Loucy (cell line): ENCODE results near the gene TBX21.

Experiments used
- H2AFZ ChIP-seq: fragments of 200-600 bp; sonication (generic); 2 replicates; pipeline ENCODE4 v1.6.0; 2016; ENCODE audit warnings: antibody characterized with exemption, mild to moderate bottlenecking, low read length, moderate library complexity
- H3F3A ChIP-seq: fragments of 200-600 bp; 2 replicates; pipeline ENCODE4 v1.6.0; 2016; ENCODE audit warnings: antibody characterized with exemption, low read depth, mild to moderate bottlenecking
- H3K27me3 ChIP-seq: fragments of 200-600 bp; sonication (generic); 2 replicates; pipeline ENCODE4 v1.6.1; 2014; ENCODE audit warnings: low read length, mild to moderate bottlenecking; ENCODE audit not compliant: insufficient read depth, poor library complexity, severe bottlenecking
- H3K36me3 ChIP-seq: fragments of 200-600 bp; sonication (generic); 2 replicates; pipeline ENCODE4 v1.6.1; 2016; ENCODE audit warnings: low read length; ENCODE audit not compliant: insufficient read depth
- H3K4me1 ChIP-seq: fragments of 200-600 bp; sonication (generic); 2 replicates; pipeline ENCODE4 v1.5.1; 2014; ENCODE audit warnings: low read length, mild to moderate bottlenecking; ENCODE audit not compliant: insufficient read depth, poor library complexity, severe bottlenecking
- H3K4me2 ChIP-seq: fragments of 200-600 bp; sonication (generic); 2 replicates; pipeline ENCODE4 v1.6.0; 2014; ENCODE audit warnings: antibody characterized with exemption, low read length, low read depth, mild to moderate bottlenecking; ENCODE audit not compliant: poor library complexity, severe bottlenecking
- H3K4me3 ChIP-seq: fragments of 200-600 bp; sonication (generic); 2 replicates; pipeline ENCODE4 v1.5.1; 2014; ENCODE audit warnings: low read length, mild to moderate bottlenecking, mixed read lengths; ENCODE audit not compliant: poor library complexity, severe bottlenecking
- H3K79me2 ChIP-seq: fragments of 200-600 bp; sonication (generic); 2 replicates; pipeline ENCODE4 v1.6.1; 2014; ENCODE audit warnings: low read length; ENCODE audit not compliant: insufficient read depth
- H3K9ac ChIP-seq: fragments of 200-600 bp; sonication (generic); 2 replicates; pipeline ENCODE4 v1.6.0; 2014; ENCODE audit warnings: mild to moderate bottlenecking, low read depth, low read length, moderate library complexity; ENCODE audit not compliant: poor library complexity, severe bottlenecking
- H3K9me2 ChIP-seq: fragments of 200-600 bp; sonication (generic); replicated peaks from 2 replicates; pipeline ENCODE4 v1.6.1; 2016; ENCODE audit warnings: low read depth, low read length, mixed read lengths
- H3K9me3 ChIP-seq: fragments of 200-600 bp; sonication (generic); 2 replicates; pipeline ENCODE4 v1.6.1; 2014; ENCODE audit warnings: mild to moderate bottlenecking, antibody characterized with exemption, low read length, low read depth; ENCODE audit not compliant: insufficient read depth
- H4K20me1 ChIP-seq: fragments of 200-600 bp; sonication (generic); 2 replicates; pipeline ENCODE4 v1.6.0; 2014; ENCODE audit warnings: antibody characterized with exemption, low read length, mild to moderate bottlenecking; ENCODE audit not compliant: insufficient read depth, poor library complexity, severe bottlenecking
- EZH2phosphoT487 ChIP-seq: fragments of 200-600 bp; IDR thresholded peaks from 2 replicates; pipeline ENCODE4 v1.6.1; 2018; ENCODE audit warnings: antibody characterized with exemption, mild to moderate bottlenecking, moderate library complexity, borderline replicate concordance
- TF ChIP-seq, protein P1 (sequence below): fragments of 200-600 bp; sonication (generic); conservative IDR thresholded peaks from 2 replicates; pipeline ENCODE4 v1.5.1; 2014; ENCODE audit warnings: mild to moderate bottlenecking, antibody characterized with exemption, low read length

The TBX21 gene

DNA sequence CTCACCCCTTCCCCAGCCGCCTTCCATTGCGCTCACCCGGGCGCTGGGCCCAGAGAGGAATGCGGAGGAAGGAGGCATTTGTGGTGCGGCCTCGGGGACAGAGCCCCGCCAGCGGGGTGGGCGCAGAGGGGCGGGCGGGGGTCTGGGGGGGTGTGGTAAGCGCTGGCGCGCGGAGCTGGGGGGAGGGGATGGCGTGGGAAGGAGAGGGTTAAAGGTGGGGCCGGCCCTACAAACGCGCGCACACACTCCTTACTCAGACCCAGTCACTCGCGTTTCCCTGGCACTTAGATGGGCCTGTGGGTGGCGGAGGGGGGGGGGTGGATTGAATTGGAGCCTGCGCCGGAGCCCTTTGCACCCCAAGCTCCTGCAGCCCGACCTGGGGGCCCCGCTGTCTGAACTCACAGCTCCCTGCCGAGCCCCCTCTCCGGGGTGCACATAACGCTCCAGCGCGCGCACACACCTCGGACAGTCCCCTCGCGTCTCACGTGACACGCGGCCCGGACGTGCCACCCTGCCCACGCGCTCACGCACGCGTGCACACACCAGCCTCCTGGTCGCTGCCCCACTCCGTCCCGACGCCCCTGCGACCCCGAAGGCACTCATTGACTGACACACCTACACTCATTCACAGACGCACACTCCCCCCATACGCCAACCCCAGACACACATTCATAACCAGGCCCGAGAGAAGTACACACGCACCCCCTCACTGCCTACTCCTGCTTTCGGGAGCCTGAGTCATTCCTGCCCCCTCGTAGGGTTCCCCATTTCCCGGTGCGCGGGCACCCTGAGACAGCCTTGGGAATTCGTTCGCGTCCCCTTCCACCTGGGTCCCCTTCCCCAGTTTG is 38.2 kb upstream of the TBX21 start:
- Histone ChIP-seq H3K4me1 (peaks cover 18% of the 10 kb centered on the region), H3K79me2 (no peaks in the 10 kb centered on the region), H2AFZ (peak overlapping the region; percentile 72; the same call in 1 of the 2 replicates), H3K27me3 (no peaks in the 10 kb centered on the region), H3K9ac (peak overlapping the region; percentile 55), H3K9me2 (no peaks in the 10 kb centered on the region), H3K4me3 (peak overlapping the region; percentile 71), H3F3A (no peaks in the 10 kb centered on the region; the same call in 1 of the 2 replicates), H4K20me1 (no peaks in the 10 kb centered on the region), H3K4me2 (peak overlapping the region; percentile 55), H3K9me3 (no peaks in the 10 kb centered on the region), H3K36me3 (no peaks in the 10 kb centered on the region)
- TF ChIP-seq EZH2phosphoT487: no peak
- TF ChIP-seq, protein P1, sequence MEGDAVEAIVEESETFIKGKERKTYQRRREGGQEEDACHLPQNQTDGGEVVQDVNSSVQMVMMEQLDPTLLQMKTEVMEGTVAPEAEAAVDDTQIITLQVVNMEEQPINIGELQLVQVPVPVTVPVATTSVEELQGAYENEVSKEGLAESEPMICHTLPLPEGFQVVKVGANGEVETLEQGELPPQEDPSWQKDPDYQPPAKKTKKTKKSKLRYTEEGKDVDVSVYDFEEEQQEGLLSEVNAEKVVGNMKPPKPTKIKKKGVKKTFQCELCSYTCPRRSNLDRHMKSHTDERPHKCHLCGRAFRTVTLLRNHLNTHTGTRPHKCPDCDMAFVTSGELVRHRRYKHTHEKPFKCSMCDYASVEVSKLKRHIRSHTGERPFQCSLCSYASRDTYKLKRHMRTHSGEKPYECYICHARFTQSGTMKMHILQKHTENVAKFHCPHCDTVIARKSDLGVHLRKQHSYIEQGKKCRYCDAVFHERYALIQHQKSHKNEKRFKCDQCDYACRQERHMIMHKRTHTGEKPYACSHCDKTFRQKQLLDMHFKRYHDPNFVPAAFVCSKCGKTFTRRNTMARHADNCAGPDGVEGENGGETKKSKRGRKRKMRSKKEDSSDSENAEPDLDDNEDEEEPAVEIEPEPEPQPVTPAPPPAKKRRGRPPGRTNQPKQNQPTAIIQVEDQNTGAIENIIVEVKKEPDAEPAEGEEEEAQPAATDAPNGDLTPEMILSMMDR: no peak

DNA sequence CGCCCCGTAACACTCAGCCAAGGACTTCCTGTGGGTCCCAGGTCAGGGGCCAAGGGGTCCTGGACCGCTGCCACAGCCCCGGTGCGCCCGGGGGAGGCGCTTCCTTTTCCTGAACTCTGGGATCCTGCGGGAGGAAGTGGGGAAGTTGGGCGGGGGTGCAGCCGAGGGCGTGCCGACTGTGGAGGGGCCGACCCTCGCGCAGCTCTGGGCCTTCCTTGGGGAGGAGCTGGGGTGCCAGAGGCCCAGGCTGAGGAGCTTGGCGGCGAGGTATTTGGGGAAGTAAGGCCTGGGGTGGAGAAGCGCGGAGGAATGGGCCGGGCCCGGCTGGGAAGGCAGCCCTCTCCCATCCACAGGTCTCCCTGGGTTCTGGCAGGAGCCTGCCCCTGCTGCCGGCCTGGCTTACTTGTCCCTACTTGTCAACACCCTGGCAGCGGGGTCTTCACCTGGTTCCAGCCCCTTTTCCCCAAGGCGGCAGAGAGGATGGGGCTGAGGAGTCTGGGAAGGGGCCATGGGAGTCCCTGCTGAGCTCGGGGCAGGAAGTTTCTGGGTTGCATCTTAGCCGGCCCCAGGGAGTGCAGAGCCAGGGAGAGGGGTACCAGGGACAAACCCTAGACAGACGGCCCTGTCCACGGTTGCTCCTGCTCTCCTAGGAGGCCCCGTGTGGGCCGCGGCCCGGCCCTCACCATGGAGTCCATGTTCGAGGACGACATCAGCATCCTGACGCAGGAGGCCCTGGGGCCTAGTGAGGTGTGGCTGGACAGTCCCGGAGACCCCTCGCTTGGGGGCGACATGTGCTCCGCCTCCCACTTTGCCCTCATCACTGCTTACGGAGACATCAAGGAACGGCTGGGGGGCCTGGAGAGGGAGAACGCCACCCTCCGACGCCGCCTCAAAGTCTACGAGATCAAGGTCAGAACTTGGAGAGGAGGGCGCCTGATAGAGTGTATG is 37.3 kb upstream of the TBX21 start:
- no peaks in the 10 kb centered on the region for H3K79me2 ChIP-seq
- H4K20me1 ChIP-seq: no peaks in the 10 kb centered on the region
- H3K4me2 ChIP-seq: peak overlapping the region; percentile 55
- no peak overlapping the region for H2AFZ ChIP-seq
- H3K4me3 ChIP-seq: no peak overlapping the region
- H3K4me1 ChIP-seq: peaks cover 18% of the 10 kb centered on the region
- no peaks in the 10 kb centered on the region for H3K9me3 ChIP-seq
- H3K27me3 ChIP-seq: no peaks in the 10 kb centered on the region
- no peaks in the 10 kb centered on the region for H3K9me2 ChIP-seq
- no peak overlapping the region for H3K9ac ChIP-seq
- TF ChIP-seq, protein P1: no peak
- no peak for TF ChIP-seq EZH2phosphoT487
- no peaks in the 10 kb centered on the region; the same call in 1 of the 2 replicates for H3F3A ChIP-seq
- no peaks in the 10 kb centered on the region for H3K36me3 ChIP-seq

DNA sequence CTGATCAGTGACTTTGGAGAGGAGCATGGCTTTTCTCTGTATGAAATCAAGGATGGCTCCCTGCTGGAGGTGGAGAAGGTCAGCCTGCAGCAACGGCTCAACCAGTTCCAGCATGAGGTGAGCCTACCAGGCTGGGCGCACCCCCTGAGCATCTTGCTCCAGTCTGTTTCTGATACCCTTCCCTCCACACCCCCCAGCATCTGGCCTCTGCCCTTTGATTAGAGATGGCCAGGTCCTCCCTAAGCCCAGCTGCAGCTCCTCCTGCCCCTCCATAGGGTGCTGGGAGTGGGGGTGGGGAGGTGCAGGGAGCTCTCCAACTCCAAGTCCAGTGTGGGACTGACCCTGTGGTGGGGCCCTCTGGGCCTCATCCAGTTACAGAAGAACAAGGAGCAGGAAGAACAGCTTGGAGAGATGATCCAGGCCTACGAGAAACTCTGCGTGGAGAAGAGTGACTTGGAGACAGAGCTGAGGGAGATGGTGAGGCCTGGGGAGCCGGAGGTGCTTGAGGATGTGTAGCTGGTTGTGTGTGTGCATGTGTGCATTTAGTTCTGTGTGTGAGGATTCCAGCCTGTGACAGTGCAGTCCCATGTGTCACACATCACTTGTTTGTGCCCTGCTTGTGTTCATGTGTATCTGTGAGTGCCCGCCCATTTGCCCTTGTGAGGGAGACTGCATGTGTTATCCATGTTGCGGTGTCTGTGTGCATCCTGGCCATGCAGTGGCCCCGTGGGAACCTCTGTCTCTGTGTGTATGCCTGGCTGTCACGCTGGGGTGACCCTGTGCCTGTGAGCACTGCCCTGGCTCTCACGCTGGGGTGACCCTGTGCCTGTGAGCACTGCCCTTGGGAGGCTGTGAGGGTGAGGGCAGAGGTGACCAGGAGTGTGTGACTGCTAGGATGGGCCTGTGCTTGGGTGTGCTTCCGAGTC is 36.1 kb upstream of the TBX21 start:
- no peak overlapping the region for H2AFZ ChIP-seq
- no peaks in the 10 kb centered on the region for H3K9me2 ChIP-seq
- peaks cover 25% of the 10 kb centered on the region for H3K4me1 ChIP-seq
- H3K9ac ChIP-seq: no peak overlapping the region
- H3K4me2 ChIP-seq: peak overlapping the region; percentile 10
- no peaks in the 10 kb centered on the region for H3K79me2 ChIP-seq
- no peaks in the 10 kb centered on the region for H3K36me3 ChIP-seq
- H3K4me3 ChIP-seq: no peak overlapping the region
- no peaks in the 10 kb centered on the region for H4K20me1 ChIP-seq
- H3K9me3 ChIP-seq: no peaks in the 10 kb centered on the region
- TF ChIP-seq, protein P1: no peak
- TF ChIP-seq EZH2phosphoT487: no peak
- H3K27me3 ChIP-seq: no peaks in the 10 kb centered on the region
- no peaks in the 10 kb centered on the region; the same call in 1 of the 2 replicates for H3F3A ChIP-seq
